HG02588 (cell line): Measurements from ENCODE around the gene NUDCD2.
A peak's percentile ranks its signal among the peaks of the same experiment; 100 is the strongest.
"Not testable (repeated sequence)": the region's sequence is repeated elsewhere in the genome, so short reads cannot be mapped to it uniquely, and the experiment has no call there.

ENCODE experiments used
- ATAC-seq: cut with Tn5 transposase; IDR thresholded peaks from one replicate; pipeline ENCODE4 v1.9.1; 2021; ENCODE audit warnings: mild to moderate bottlenecking, moderate library complexity; ENCODE audit not compliant: unreplicated experiment

The NUDCD2 gene

GRCh38 chr5:163473635-163474243 is 13.8 kb upstream of the NUDCD2 start:
- ATAC-seq = no peak

GRCh38 chr5:163467682-163468081 is 7.8 kb upstream of the NUDCD2 start:
- no peak for ATAC-seq

GRCh38 chr5:163463063-163463435 is 3.1 kb upstream of the NUDCD2 start:
- ATAC-seq = no peak

GRCh38 chr5:163460562-163461171 is 765 bp upstream of the NUDCD2 start, which contains the start of gene HMMR:
HMMR (plus strand) TSS chr5:163460632; CDS start chr5:163460693, 61 bp downstream.
- no peak for ATAC-seq

- ATAC-seq = peak; percentile 12
Measured at GRCh38 chr5:163459462-163459818, 462 bp downstream of the NUDCD2 start.

GRCh38 chr5:163458778-163459385 is 1.0 kb downstream of the NUDCD2 start:
- ATAC-seq = no peak

GRCh38 chr5:163456840-163457239 is 3.1 kb downstream of the NUDCD2 start:
- no peak for ATAC-seq

- ATAC-seq = no peak
Measured at GRCh38 chr5:163456029-163456589, 3.8 kb downstream of the NUDCD2 start.

- not testable (repeated sequence) for ATAC-seq
Measured at GRCh38 chr5:163455406-163455805, 4.5 kb downstream of the NUDCD2 start.

GRCh38 chr5:163453705-163454104 is 6.2 kb downstream of the NUDCD2 start:
- no peak for ATAC-seq

- no peak for ATAC-seq
Measured at GRCh38 chr5:163451489-163451888, 8.4 kb downstream of the NUDCD2 start.

GRCh38 chr5:163448491-163448890 is 11.4 kb downstream of the NUDCD2 start:
- no peak for ATAC-seq

- no peak for ATAC-seq
Measured at GRCh38 chr5:163447875-163448274, 12.0 kb downstream of the NUDCD2 start.

GRCh38 chr5:163447191-163447590 is 12.7 kb downstream of the NUDCD2 start:
- no peak for ATAC-seq

- no peak for ATAC-seq
Measured at GRCh38 chr5:163445345-163445744, 14.6 kb downstream of the NUDCD2 start.

GRCh38 chr5:163444526-163444925 is 15.4 kb downstream of the NUDCD2 start:
- no peak for ATAC-seq

GRCh38 chr5:163440954-163441353 is 18.9 kb downstream of the NUDCD2 start:
- no peak for ATAC-seq

GRCh38 chr5:163439092-163439425 is 20.8 kb downstream of the NUDCD2 start:
- ATAC-seq = no peak

- ATAC-seq = peak; percentile 95
Measured at GRCh38 chr5:163437309-163438182, 22.4 kb downstream of the NUDCD2 start, which contains the start of gene CCNG1. CCNG1 (plus strand) TSS chr5:163437595; CDS start chr5:163439257, 1,662 bp downstream.

- no peak for ATAC-seq
Measured at GRCh38 chr5:163437011-163437308, 22.9 kb downstream of the NUDCD2 start.

GRCh38 chr5:163436515-163436914 is 23.4 kb downstream of the NUDCD2 start:
- ATAC-seq = no peak
